GM12801 (cell line): Measurements from ENCODE around the gene AADACL4.

Experiments
- CTCF ChIP-seq: IDR thresholded peaks from one replicate; pipeline ENCODE4 v1.5.1; 2011; ENCODE audit warnings: control low read depth; ENCODE audit not compliant: insufficient read length; ENCODE audit errors: extremely low read depth

The AADACL4 gene

GRCh38 chr1:12697397-12697796 is 53.5 kb downstream of the AADACL4 start:
- no peak for TF ChIP-seq CTCF

- no peak for TF ChIP-seq CTCF
Measured at GRCh38 chr1:12703821-12704451, 60.1 kb downstream of the AADACL4 start.

- TF ChIP-seq CTCF, result no peak
Measured at GRCh38 chr1:12706061-12706460, 62.2 kb downstream of the AADACL4 start.

GRCh38 chr1:12708396-12709090 is 64.7 kb downstream of the AADACL4 start:
- TF ChIP-seq CTCF, result no peak

- TF ChIP-seq CTCF, result no peak
Measured at GRCh38 chr1:12709091-12709491, 65.2 kb downstream of the AADACL4 start.

- no peak for TF ChIP-seq CTCF
Measured at GRCh38 chr1:12709696-12710095, 65.8 kb downstream of the AADACL4 start.

- no peak for TF ChIP-seq CTCF
Measured at GRCh38 chr1:12711536-12711935, 67.7 kb downstream of the AADACL4 start.
